GM19193 (cell line): Measurements from ENCODE around the gene SMR3B.

Experiments used
- POLR2A ChIP-seq: IDR thresholded peaks from 4 replicates; pipeline ENCODE4 v1.6.1; 2011; ENCODE audit not compliant: insufficient read depth, insufficient read length; ENCODE audit errors: extremely low read depth

Gene SMR3B

DNA sequence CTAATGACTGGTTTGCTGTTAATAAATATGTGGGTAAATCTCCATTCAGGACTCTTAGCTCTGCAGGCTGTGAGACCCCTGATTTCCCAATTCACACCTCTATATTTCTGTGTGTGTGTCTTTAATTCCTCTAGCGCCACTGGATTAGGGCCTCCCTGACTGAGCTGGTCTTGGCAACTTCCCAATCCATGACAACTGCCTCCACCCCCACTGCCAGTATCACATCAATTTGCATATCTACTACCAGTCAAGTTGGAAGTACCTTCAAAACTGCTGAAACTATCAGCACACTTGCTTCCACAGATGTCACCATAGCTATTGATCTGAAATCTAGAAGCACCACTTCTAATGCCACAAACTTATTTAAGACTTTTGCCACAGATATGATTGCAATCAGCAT, 42.4 kb downstream of the SMR3B start:
- no peak for TF ChIP-seq POLR2A

DNA sequence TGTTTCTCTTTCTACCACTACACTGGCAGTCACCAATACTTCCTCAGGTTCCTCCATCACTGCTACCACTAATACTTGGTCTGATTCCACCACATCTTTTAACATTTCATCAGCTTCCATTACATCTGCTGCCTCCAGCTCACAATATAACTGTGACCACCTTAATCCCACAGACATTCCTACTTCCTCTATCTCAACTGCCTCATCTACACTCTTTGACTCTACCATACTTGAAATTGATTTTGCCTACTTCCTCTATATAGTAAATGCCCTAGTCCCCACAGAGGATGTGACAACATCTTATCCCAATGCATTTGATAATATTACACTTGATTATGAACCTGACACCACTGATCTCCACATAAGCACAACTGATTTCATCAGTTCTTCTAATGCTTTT, 43.9 kb downstream of the SMR3B start:
- no peak for TF ChIP-seq POLR2A

DNA sequence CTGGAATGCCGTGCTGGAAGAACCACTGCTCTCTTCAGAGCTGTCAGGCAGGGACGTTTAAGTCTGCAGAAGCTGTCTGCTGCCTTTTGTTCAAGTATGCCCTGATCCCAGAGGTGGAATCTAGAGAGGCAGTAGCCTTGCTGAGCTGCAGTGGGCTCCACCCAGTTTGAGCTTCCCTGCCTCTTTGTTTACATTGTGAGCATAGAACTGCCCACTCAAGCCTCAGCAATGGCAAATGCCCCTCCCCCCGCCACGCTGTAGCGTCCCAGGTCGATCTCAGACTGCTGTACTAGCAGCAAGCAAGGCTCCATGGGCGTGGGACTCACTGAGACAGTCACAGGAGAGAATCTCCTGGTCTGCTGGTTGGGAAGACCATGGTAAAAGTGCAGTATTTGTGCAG, 54.3 kb downstream of the SMR3B start:
- TF ChIP-seq POLR2A, result no peak
